Upper lobe of left lung (tissue), 4 donors: ENCODE data around the gene AFF1.

Experiments
- CTCF ChIP-seq, 6 experiments: fragments of 450-650 bp in 4 of 6; fragments of 200-600 bp in 2 of 6; sonication (generic) in 2 of 6; IDR thresholded peaks; one replicate each; pipeline ENCODE4 v1.5.1; 2016 to 2019; ENCODE audit warnings: antibody characterized with exemption in 6 of 6
- EP300 ChIP-seq, 4 donors: sonication (generic); formaldehyde crosslinking; IDR thresholded peaks; one replicate each; pipeline ENCODE4 v1.5.1; 2017; ENCODE audit warnings: antibody characterized with exemption in 4 of 4, control low read depth in 2 of 4
- POLR2A ChIP-seq, 4 donors: fragments of 450-650 bp; IDR thresholded peaks; one replicate each; pipeline ENCODE4 v1.5.1; 2016 to 2017; ENCODE audit warnings: antibody characterized with exemption in 4 of 4, mild to moderate bottlenecking in 2 of 4
- POLR2AphosphoS5 ChIP-seq, 2 donors: sonication (generic); formaldehyde crosslinking; IDR thresholded peaks; one replicate each; pipeline ENCODE4 v1.5.1; 2017; ENCODE audit warnings: antibody characterized with exemption in 2 of 2

DNA sequence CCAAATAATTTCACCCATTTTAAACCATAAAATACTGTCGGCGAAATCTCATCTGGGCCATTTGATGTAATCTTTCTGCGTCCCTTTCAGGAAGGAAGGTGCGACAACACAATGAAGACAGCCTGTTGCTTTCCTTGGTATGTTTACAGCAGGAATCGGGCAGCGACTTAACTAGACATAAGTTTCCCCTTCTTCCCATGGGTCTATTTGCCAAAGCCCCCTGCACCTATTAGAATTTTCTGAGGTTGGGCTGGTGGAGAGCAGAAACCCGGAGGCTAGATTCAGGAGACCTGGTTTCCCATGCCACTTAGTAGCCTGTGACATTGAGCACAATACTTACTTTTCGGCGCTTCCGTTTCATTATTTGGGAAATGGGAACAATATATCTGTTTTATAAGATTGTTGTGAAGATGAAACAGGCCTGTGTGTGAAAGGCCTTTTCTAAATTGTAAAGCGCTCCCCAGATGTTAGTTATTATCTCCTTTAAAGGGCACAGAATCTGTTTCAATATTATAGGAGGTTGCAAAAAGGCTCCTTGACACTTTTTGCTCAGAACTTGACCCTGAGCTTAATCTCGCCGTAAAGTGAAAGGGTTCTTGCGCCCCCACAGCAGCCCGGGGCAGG, 552 bp upstream of the AFF1 start:
- TF ChIP-seq CTCF (IDR thresholded peaks at IDR 0.05), result no peak
- no peak for TF ChIP-seq EP300 (IDR thresholded peaks at IDR 0.05)
- TF ChIP-seq POLR2A (IDR thresholded peaks at IDR 0.05), result no peak
- TF ChIP-seq POLR2AphosphoS5 (IDR thresholded peaks at IDR 0.05), result no peak
